Left lung (tissue), 10 donors: ENCODE results near the gene PCLO. TPM values are rescaled to one million over a fixed set of nuclear protein-coding genes. Genes with fewer than 3 reads are reported as not detected.
"Not testable (repeated sequence)": the region's sequence is repeated elsewhere in the genome, so short reads cannot be mapped to it uniquely, and the experiment has no call there.

Source experiments
- ATAC-seq: fragments of 200-7000 bp; cut with Tn5 transposase; one replicate; pipeline ENCODE4 v1.9.1; 2020; ENCODE audit warnings: moderate library complexity
- DNase-seq, 4 donors: peaks; one replicate each; pipeline ENCODE4 v3.0.0-alpha.2; 2013 to 2020
- H3K27ac ChIP-seq, 2 donors: fragments of 200-600 bp; sonication (generic) in 1 of 2; one replicate each; pipeline versions ENCODE4 v1.5.0 to v1.8.0; 2020 to 2021
- H3K27me3 ChIP-seq, 2 donors: fragments of 200-600 bp; sonication (generic) in 1 of 2; one replicate each; pipeline versions ENCODE4 v1.5.0 to v1.8.0; 2020 to 2021
- H3K36me3 ChIP-seq, 2 donors: fragments of 200-600 bp; sonication (generic) in 1 of 2; one replicate each; pipeline versions ENCODE4 v1.5.0 to v1.8.0; 2020 to 2021
- H3K4me1 ChIP-seq, 2 donors: fragments of 200-600 bp; one replicate each; pipeline ENCODE4 v1.8.0; 2021
- H3K4me3 ChIP-seq, 2 donors: fragments of 200-600 bp; sonication (generic) in 1 of 2; one replicate each; pipeline versions ENCODE4 v1.5.0 to v1.8.0; 2020 to 2021; ENCODE audit warnings: mild to moderate bottlenecking in 1 of 2
- H3K9me3 ChIP-seq, 2 donors: fragments of 200-600 bp; sonication (generic) in 1 of 2; one replicate each; pipeline versions ENCODE4 v1.5.0 to v1.8.0; 2020 to 2021
- intact Hi-C, 2 donors: fragments of 100-400 bp; cut with DNase I; formaldehyde crosslinking; loops; one replicate each; pipeline versions ENCODE4 v1.11.2 to v1.14.2; 2022
- polyA plus RNA-seq, 6 donors: library from polyadenylated mRNA; unstranded; fragments of 120-200 nt; gene quantifications; one replicate each; pipeline ENCODE4 v1.2.1, GENCODE V29; 2013; ENCODE audit not compliant: insufficient read length in 6 of 6
- total RNA-seq, 2 donors: library from RNA; stranded (reverse); fragmentation: NEBNext Ultra II Directional; extraction: Animal tissue kit (Norgen Biotek cat#: 25700); gene quantifications; one replicate each; pipeline ENCODE4 v1.2.1, GENCODE V29; 2021
- TF ChIP-seq, protein P1 (sequence below), 2 donors: fragments of 200-600 bp; sonication (generic) in 1 of 2; IDR thresholded peaks; one replicate each; pipeline versions ENCODE4 v1.5.0 to v1.8.0; 2021; ENCODE audit warnings: antibody characterized with exemption in 2 of 2
- donor health status: DM: no; HTN: yes; CAD: no.
- donor health status: DM: no; HTN: no; CAD: no.

The PCLO gene
- total and polyA plus RNA-seq, 8 donors = 5.3 to 7.7 (median 5.9) TPM

DNA sequence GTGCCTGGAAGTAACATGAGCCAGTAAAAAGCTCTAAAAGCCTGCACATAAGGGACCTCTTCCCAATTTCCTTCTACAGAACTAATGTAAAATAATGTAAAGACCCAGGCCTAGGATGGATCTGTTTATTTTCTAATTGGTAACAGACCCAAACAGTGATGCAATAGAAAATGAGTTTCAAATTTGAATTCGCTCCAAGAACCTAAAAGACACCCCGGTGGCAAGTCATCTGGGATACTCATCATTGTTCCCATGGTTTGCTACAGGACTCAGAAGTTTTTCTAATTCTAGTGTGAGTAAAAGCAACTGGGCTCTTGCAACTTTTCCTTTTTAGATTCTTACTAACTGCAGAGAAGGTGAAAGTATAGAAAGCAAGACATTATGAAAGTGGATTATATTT lies 447.8 kb downstream of the PCLO start:
- H3K4me3 ChIP-seq = no peak overlapping the region
- H3K27ac ChIP-seq = no peak overlapping the region
- TF ChIP-seq, protein P1, sequence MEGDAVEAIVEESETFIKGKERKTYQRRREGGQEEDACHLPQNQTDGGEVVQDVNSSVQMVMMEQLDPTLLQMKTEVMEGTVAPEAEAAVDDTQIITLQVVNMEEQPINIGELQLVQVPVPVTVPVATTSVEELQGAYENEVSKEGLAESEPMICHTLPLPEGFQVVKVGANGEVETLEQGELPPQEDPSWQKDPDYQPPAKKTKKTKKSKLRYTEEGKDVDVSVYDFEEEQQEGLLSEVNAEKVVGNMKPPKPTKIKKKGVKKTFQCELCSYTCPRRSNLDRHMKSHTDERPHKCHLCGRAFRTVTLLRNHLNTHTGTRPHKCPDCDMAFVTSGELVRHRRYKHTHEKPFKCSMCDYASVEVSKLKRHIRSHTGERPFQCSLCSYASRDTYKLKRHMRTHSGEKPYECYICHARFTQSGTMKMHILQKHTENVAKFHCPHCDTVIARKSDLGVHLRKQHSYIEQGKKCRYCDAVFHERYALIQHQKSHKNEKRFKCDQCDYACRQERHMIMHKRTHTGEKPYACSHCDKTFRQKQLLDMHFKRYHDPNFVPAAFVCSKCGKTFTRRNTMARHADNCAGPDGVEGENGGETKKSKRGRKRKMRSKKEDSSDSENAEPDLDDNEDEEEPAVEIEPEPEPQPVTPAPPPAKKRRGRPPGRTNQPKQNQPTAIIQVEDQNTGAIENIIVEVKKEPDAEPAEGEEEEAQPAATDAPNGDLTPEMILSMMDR (IDR thresholded peaks at IDR 0.05) = no peak
- H3K4me1 ChIP-seq = no peaks in the 10 kb centered on the region
- no peaks in the 10 kb centered on the region for H3K27me3 ChIP-seq
- no peaks in the 10 kb centered on the region for H3K36me3 ChIP-seq
- intact Hi-C loops = no loop called here
- H3K9me3 ChIP-seq = no peaks in the 10 kb centered on the region
- ATAC-seq (no peak), DNase-seq (no peak)

GRCh38 chr7:82713506-82713905 lies 449.2 kb downstream of the PCLO start:
- intact Hi-C loops = no loop called here
- no peak for DNase-seq
- Histone ChIP-seq H3K4me1 (no peaks in the 10 kb centered on the region), H3K9me3 (no peaks in the 10 kb centered on the region), H3K27me3 (no peaks in the 10 kb centered on the region), H3K36me3 (no peaks in the 10 kb centered on the region), H3K4me3 (no peak overlapping the region), H3K27ac (no peak overlapping the region)
- TF ChIP-seq, protein P1 (IDR thresholded peaks at IDR 0.05) = no peak
- ATAC-seq = no peak

- H3K27ac ChIP-seq, ATAC-seq, H3K9me3 ChIP-seq, DNase-seq, H3K36me3 ChIP-seq, H3K27me3 ChIP-seq, H3K4me3 ChIP-seq, H3K4me1 ChIP-seq, intact Hi-C loops: not testable (repeated sequence)
Observed at GRCh38 chr7:82706344-82706743, 456.3 kb downstream of the PCLO start.

DNA sequence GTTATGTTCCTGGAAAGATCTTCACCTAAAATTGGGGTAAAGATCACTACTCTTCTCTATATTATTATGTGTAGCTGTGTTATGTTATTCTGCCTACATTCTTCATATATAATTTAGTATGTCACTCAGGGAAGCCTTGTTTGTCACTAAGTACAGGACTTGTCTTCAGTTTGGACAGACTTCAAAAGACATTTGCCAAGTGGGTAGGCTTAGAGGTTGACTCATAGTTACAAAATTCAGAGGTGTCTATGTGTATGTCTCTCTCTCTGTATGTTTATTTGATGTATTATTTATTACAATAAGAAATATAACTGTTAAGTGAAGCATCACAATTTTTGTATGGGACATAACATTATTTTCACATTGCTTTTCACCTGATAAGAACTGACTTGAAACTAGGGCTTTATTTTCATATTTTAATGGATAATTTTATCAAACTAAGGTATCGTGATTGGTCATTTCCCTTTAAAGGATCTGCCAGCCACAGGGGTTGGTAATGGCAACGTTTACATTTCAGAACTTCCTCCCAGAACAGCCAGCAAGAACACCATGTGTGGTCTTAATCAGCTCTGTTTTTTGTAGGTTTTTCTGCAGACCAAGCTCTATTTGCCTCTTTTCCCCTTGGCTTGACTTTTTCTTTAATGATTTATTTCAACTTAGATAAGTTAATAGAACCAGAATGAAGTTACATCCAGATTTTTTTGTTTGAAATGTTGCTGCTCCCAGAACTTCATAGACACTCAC lies 457.0 kb downstream of the PCLO start:
- intact Hi-C loops = no loop called here

DNA sequence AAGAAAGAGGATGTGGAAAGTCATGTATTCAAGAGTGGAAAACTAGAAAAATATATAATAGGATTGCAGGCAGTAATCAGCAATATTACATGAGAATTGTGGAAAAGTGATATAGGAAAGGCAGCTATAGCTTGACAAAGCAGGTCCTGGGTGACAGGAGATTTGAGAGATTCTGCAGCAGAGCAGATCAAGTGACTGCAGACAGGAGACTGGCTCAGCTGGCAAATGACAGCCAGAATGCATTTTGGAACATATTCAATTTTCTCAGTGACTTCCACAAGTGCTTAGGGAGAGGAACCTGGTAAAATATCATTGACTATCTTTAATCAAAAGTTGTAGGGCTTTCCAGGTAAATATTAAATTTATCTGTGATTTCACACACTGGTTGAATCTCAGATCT lies 458.6 kb downstream of the PCLO start:
- no peaks in the 10 kb centered on the region for H3K27me3 ChIP-seq
- no peak overlapping the region for H3K27ac ChIP-seq
- ATAC-seq = no peak

More for the DNA sequence above, 457.0 kb downstream of the PCLO start:
- ATAC-seq (no peak), DNase-seq (peak in 1 of 4 donors; percentile 14)
- Histone ChIP-seq H3K9me3 (no peaks in the 10 kb centered on the region), H3K4me3 (no peak overlapping the region), H3K27ac (no peak overlapping the region), H3K27me3 (no peaks in the 10 kb centered on the region), H3K36me3 (no peaks in the 10 kb centered on the region), H3K4me1 (no peaks in the 10 kb centered on the region)
- TF ChIP-seq, protein P1 (IDR thresholded peaks at IDR 0.05) = no peak

More for the DNA sequence above, 458.6 kb downstream of the PCLO start:
- Histone ChIP-seq H3K4me3 (no peak overlapping the region), H3K36me3 (no peaks in the 10 kb centered on the region), H3K4me1 (no peaks in the 10 kb centered on the region), H3K9me3 (no peaks in the 10 kb centered on the region)
- DNase-seq = no peak
- intact Hi-C loops = no loop called here
- TF ChIP-seq, protein P1 (IDR thresholded peaks at IDR 0.05) = no peak
